H1 (cell line): ENCODE data around the gene CADPS. TPM values are rescaled to one million over a fixed set of nuclear protein-coding genes. Genes with fewer than 3 reads are reported as not detected.

ENCODE experiments used
- ASH2L ChIP-seq: fragments of 200-600, 300-600 bp; sonication (generic); IDR thresholded peaks from one replicate; pipeline ENCODE4 v1.7.1; 2017; ENCODE audit warnings: low read length
- BACH1 ChIP-seq: IDR thresholded peaks from 2 replicates; pipeline ENCODE4 v1.6.1; 2012; ENCODE audit warnings: low read length, improper control_type of control experiment
- BCL11A ChIP-seq, 2 experiments: IDR thresholded peaks; one replicate each; pipeline ENCODE4 v1.6.1; 2011; ENCODE audit warnings: low read depth in 2 of 2, low read length in 2 of 2, mild to moderate bottlenecking in 2 of 2
- BRCA1 ChIP-seq: IDR thresholded peaks from 2 replicates; pipeline ENCODE4 v1.6.1; 2012; ENCODE audit warnings: low read depth, low read length, improper control_type of control experiment
- FOSL1 ChIP-seq: IDR thresholded peaks from 2 replicates; pipeline ENCODE4 v1.6.1; 2011; ENCODE audit warnings: mild to moderate bottlenecking, low read depth, low read length, moderate library complexity; ENCODE audit not compliant: insufficient read depth
- GABPA ChIP-seq: IDR thresholded peaks from 2 replicates; pipeline ENCODE4 v1.6.1; 2011; ENCODE audit warnings: mild to moderate bottlenecking, low read length, moderate library complexity, borderline replicate concordance; ENCODE audit not compliant: insufficient read depth
- HDAC6 ChIP-seq: IDR thresholded peaks from one replicate; pipeline ENCODE4 v1.7.1; 2012; ENCODE audit warnings: low read depth, mild to moderate bottlenecking, inconsistent platforms, low read length, moderate library complexity
- KDM1A ChIP-seq: fragments of 200-600, 300-600 bp; sonication (generic); IDR thresholded peaks from 2 replicates; pipeline ENCODE4 v1.7.1; 2016; ENCODE audit warnings: mild to moderate bottlenecking, low read length, borderline replicate concordance
- SP1 ChIP-seq: IDR thresholded peaks from 2 replicates; pipeline ENCODE4 v1.6.1; 2011; ENCODE audit warnings: low read depth, low read length
- TBP ChIP-seq: IDR thresholded peaks from 2 replicates; pipeline ENCODE4 v1.6.1; 2011; ENCODE audit warnings: low read depth, low read length, improper control_type of control experiment
- TCF12 ChIP-seq: IDR thresholded peaks from 2 replicates; pipeline ENCODE4 v1.6.1; 2011; ENCODE audit warnings: low read depth, mild to moderate bottlenecking, low read length
- polyA plus RNA-seq, 7 experiments: library from polyadenylated mRNA; depleted of rRNA in 3 of 7; stranded (reverse) in 5 of 7; unstranded in 2 of 7; fragments of >200 nt in 5 of 7; fragments of 200-250 nt in 2 of 7; gene quantifications; 1 replicate in 5 of 7; 2 replicates in 1 of 7; 4 replicates in 1 of 7; pipeline versions ENCODE4 v1.2.1 to v1.2.3, GENCODE V29; 2011 to 2013; ENCODE audit warnings: missing spikeins in 2 of 7, mixed read lengths in 2 of 7
- total RNA-seq: library from RNA; stranded (reverse); fragmentation: NEBNext Ultra II Directional; extraction: Animal tissue kit (Norgen Biotek cat#: 25700); gene quantifications from 2 replicates; pipeline ENCODE4 v1.2.1, GENCODE V29; 2021
- TF ChIP-seq, protein P1 (sequence below): fragments of 300-600 bp; sonication (generic); IDR thresholded peaks from 2 replicates; pipeline ENCODE4 v1.7.1; 2012; ENCODE audit warnings: low read length, moderate library complexity, mild to moderate bottlenecking, inconsistent platforms; ENCODE audit not compliant: insufficient replicate concordance
- TF ChIP-seq, protein P2 (sequence below): IDR thresholded peaks from 2 replicates; pipeline ENCODE4 v1.6.1; 2011; ENCODE audit warnings: low read depth, mild to moderate bottlenecking, low read length; ENCODE audit not compliant: insufficient read depth

CADPS gene
- total and polyA plus RNA-seq, 2 of the 8 experiments (the other 6 are each of a cell fraction or from before 2014, with no cell fraction given) = 7.1 to 10.2 TPM

DNA sequence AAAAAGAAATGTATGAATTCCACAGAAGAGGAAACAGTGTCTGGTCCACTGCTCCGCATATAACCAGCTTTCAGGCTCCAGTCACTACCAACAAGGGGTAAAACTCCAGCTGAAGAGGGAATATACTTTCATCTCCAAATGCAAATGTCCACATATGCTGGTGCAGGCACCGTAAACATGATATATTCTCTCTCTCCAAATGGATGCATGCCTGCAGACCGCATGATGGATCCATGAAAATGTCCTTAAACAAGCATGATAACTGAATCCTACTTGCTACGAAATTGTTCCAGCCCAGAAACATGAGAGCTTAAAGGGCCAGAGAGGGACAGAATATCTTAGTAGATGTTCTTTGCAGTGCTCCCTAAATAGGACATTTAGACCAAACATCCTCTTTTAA, 351.5 kb downstream of the CADPS start (continued):
- TF ChIP-seq, protein P1, sequence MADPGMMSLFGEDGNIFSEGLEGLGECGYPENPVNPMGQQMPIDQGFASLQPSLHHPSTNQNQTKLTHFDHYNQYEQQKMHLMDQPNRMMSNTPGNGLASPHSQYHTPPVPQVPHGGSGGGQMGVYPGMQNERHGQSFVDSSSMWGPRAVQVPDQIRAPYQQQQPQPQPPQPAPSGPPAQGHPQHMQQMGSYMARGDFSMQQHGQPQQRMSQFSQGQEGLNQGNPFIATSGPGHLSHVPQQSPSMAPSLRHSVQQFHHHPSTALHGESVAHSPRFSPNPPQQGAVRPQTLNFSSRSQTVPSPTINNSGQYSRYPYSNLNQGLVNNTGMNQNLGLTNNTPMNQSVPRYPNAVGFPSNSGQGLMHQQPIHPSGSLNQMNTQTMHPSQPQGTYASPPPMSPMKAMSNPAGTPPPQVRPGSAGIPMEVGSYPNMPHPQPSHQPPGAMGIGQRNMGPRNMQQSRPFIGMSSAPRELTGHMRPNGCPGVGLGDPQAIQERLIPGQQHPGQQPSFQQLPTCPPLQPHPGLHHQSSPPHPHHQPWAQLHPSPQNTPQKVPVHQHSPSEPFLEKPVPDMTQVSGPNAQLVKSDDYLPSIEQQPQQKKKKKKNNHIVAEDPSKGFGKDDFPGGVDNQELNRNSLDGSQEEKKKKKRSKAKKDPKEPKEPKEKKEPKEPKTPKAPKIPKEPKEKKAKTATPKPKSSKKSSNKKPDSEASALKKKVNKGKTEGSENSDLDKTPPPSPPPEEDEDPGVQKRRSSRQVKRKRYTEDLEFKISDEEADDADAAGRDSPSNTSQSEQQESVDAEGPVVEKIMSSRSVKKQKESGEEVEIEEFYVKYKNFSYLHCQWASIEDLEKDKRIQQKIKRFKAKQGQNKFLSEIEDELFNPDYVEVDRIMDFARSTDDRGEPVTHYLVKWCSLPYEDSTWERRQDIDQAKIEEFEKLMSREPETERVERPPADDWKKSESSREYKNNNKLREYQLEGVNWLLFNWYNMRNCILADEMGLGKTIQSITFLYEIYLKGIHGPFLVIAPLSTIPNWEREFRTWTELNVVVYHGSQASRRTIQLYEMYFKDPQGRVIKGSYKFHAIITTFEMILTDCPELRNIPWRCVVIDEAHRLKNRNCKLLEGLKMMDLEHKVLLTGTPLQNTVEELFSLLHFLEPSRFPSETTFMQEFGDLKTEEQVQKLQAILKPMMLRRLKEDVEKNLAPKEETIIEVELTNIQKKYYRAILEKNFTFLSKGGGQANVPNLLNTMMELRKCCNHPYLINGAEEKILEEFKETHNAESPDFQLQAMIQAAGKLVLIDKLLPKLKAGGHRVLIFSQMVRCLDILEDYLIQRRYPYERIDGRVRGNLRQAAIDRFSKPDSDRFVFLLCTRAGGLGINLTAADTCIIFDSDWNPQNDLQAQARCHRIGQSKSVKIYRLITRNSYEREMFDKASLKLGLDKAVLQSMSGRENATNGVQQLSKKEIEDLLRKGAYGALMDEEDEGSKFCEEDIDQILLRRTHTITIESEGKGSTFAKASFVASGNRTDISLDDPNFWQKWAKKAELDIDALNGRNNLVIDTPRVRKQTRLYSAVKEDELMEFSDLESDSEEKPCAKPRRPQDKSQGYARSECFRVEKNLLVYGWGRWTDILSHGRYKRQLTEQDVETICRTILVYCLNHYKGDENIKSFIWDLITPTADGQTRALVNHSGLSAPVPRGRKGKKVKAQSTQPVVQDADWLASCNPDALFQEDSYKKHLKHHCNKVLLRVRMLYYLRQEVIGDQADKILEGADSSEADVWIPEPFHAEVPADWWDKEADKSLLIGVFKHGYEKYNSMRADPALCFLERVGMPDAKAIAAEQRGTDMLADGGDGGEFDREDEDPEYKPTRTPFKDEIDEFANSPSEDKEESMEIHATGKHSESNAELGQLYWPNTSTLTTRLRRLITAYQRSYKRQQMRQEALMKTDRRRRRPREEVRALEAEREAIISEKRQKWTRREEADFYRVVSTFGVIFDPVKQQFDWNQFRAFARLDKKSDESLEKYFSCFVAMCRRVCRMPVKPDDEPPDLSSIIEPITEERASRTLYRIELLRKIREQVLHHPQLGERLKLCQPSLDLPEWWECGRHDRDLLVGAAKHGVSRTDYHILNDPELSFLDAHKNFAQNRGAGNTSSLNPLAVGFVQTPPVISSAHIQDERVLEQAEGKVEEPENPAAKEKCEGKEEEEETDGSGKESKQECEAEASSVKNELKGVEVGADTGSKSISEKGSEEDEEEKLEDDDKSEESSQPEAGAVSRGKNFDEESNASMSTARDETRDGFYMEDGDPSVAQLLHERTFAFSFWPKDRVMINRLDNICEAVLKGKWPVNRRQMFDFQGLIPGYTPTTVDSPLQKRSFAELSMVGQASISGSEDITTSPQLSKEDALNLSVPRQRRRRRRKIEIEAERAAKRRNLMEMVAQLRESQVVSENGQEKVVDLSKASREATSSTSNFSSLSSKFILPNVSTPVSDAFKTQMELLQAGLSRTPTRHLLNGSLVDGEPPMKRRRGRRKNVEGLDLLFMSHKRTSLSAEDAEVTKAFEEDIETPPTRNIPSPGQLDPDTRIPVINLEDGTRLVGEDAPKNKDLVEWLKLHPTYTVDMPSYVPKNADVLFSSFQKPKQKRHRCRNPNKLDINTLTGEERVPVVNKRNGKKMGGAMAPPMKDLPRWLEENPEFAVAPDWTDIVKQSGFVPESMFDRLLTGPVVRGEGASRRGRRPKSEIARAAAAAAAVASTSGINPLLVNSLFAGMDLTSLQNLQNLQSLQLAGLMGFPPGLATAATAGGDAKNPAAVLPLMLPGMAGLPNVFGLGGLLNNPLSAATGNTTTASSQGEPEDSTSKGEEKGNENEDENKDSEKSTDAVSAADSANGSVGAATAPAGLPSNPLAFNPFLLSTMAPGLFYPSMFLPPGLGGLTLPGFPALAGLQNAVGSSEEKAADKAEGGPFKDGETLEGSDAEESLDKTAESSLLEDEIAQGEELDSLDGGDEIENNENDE = no peak
- TF ChIP-seq KDM1A (no peak), SP1 (no peak), TCF12 (no peak), TBP (no peak), BCL11A (IDR thresholded peaks at IDR 0.05; ENCODE audit: low read depth in 2 of 2, low read length in 2 of 2) (no peak), HDAC6 (no peak), BACH1 (no peak), GABPA (no peak), BRCA1 (no peak), FOSL1 (no peak), ASH2L (no peak)
- TF ChIP-seq, protein P2, sequence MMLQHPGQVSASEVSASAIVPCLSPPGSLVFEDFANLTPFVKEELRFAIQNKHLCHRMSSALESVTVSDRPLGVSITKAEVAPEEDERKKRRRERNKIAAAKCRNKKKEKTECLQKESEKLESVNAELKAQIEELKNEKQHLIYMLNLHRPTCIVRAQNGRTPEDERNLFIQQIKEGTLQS = no peak
